Limb (tissue), 2 donors: ENCODE data around the gene GPR65.

Experiments used
- DNase-seq, 2 donors: peaks; one replicate each; pipeline ENCODE4 v3.0.0-alpha.2; 2016; ENCODE audit errors: extremely low spot score in 2 of 2

GPR65 gene

GRCh38 chr14:88039197-88039596, 34.3 kb downstream of the GPR65 start:
- DNase-seq, result no peak

- DNase-seq, result no peak
Measured at GRCh38 chr14:88040146-88040545, 35.2 kb downstream of the GPR65 start.

GRCh38 chr14:88043529-88044443, 38.9 kb downstream of the GPR65 start:
- no peak for DNase-seq

- no peak for DNase-seq
Measured at GRCh38 chr14:88044444-88044758, 39.5 kb downstream of the GPR65 start.

GRCh38 chr14:88044776-88045446, 40.0 kb downstream of the GPR65 start:
- DNase-seq, result no peak

GRCh38 chr14:88045705-88046104, 40.8 kb downstream of the GPR65 start:
- no peak for DNase-seq

- no peak for DNase-seq
Measured at GRCh38 chr14:88048351-88048750, 43.4 kb downstream of the GPR65 start.

- no peak for DNase-seq
Measured at GRCh38 chr14:88049266-88049665, 44.3 kb downstream of the GPR65 start.

- DNase-seq, result no peak
Measured at GRCh38 chr14:88049936-88050335, 45.0 kb downstream of the GPR65 start.

- DNase-seq, result no peak
Measured at GRCh38 chr14:88060576-88060975, 55.6 kb downstream of the GPR65 start.

GRCh38 chr14:88063811-88064210, 58.9 kb downstream of the GPR65 start:
- DNase-seq, result no peak
